ENCODE data around the gene C11orf68. TPM values are rescaled to one million over a fixed set of nuclear protein-coding genes. Genes with fewer than 3 reads are reported as not detected.

C11orf68 gene
- total RNA-seq, 2 donors from 2014 or later: 26.6 to 29.0 TPM

GRCh38 chr11:65880027-65880426 lies 38.8 kb downstream of the C11orf68 start:
- H3K27me3 ChIP-seq: no peaks in the 10 kb centered on the region
- H3K9ac ChIP-seq (ENCODE audit: low read depth in 2 of 2, low read length in 2 of 2): no peak overlapping the region
- no peaks in the 10 kb centered on the region for H3K4me1 ChIP-seq
- intact Hi-C loops (cut with DNase I): no loop called here
- H3K9me3 ChIP-seq: no peaks in the 10 kb centered on the region
- no peak overlapping the region for H3K4me3 ChIP-seq
- no peak for DNase-seq
- no peak overlapping the region for H3K27ac ChIP-seq
- TF ChIP-seq CTCF (IDR thresholded peaks at IDR 0.05): no peak
- peaks cover 7% of the 10 kb centered on the region for H3K36me3 ChIP-seq

GRCh38 chr11:65879617-65880016 lies 39.2 kb downstream of the C11orf68 start, which contains the start of gene CTSW:
Gene CTSW (plus strand): TSS chr11:65879837. CDS start chr11:65879855, 18 bp downstream.
- Histone ChIP-seq H3K9ac (ENCODE audit: low read depth in 2 of 2, low read length in 2 of 2) (no peak within 1 kb of the TSS), H3K9me3 (no peaks in the 10 kb centered on the region), H3K4me3 (no peak within 1 kb of the TSS), H3K4me1 (no peaks in the 10 kb centered on the region), H3K27me3 (no peaks in the 10 kb centered on the region), H3K36me3 (peaks cover 7% of the 10 kb centered on the region), H3K27ac (no peak within 1 kb of the TSS)
- no peak for TF ChIP-seq CTCF (IDR thresholded peaks at IDR 0.05)
- intact Hi-C loops (cut with DNase I): no loop called here
- no peak for DNase-seq

- Histone ChIP-seq H3K9ac (ENCODE audit: low read depth in 2 of 2, low read length in 2 of 2) (peak overlapping the region; percentile 75 to 88), H3K4me1 (no peaks in the 10 kb centered on the region), H3K9me3 (no peaks in the 10 kb centered on the region), H3K27me3 (no peaks in the 10 kb centered on the region), H3K36me3 (no peaks in the 10 kb centered on the region), H3K4me3 (peak overlapping the region; percentile 33), H3K27ac (peak overlapping the region; percentile 63)
- peak; percentile 97 for DNase-seq
- no peak for TF ChIP-seq CTCF (IDR thresholded peaks at IDR 0.05)
- intact Hi-C loops (cut with DNase I): no loop called here
These were observed 45.3 kb downstream of the C11orf68 start for GRCh38 chr11:65873318-65874156.

GRCh38 chr11:65872586-65873317 lies 46.1 kb downstream of the C11orf68 start, which contains the start of gene EFEMP2:
Gene EFEMP2 (minus strand): TSS chr11:65872800. CDS start chr11:65872354, 446 bp downstream.
- Histone ChIP-seq H3K4me3 (peak within 1 kb of the TSS; percentile 33), H3K9ac (ENCODE audit: low read depth in 2 of 2, low read length in 2 of 2) (peak within 1 kb of the TSS; percentile 75 to 88), H3K36me3 (no peaks in the 10 kb centered on the region), H3K9me3 (no peaks in the 10 kb centered on the region), H3K27me3 (no peaks in the 10 kb centered on the region), H3K4me1 (no peaks in the 10 kb centered on the region), H3K27ac (peak within 1 kb of the TSS; percentile 67)
- no peak for TF ChIP-seq CTCF (IDR thresholded peaks at IDR 0.05)
- DNase-seq: no peak
- intact Hi-C loops (cut with DNase I): no loop called here

GRCh38 chr11:65871811-65872548 lies 46.9 kb downstream of the C11orf68 start:
- H3K27ac ChIP-seq: peak overlapping the region; percentile 67
- intact Hi-C loops (cut with DNase I): no loop called here
- peak overlapping the region; percentile 65 to 75 for H3K9ac ChIP-seq (ENCODE audit: low read depth in 2 of 2, low read length in 2 of 2)
- no peaks in the 10 kb centered on the region for H3K9me3 ChIP-seq
- no peaks in the 10 kb centered on the region for H3K4me1 ChIP-seq
- H3K36me3 ChIP-seq: no peaks in the 10 kb centered on the region
- peak overlapping the region; percentile 33 for H3K4me3 ChIP-seq
- TF ChIP-seq CTCF (IDR thresholded peaks at IDR 0.05): no peak
- no peak for DNase-seq
- H3K27me3 ChIP-seq: no peaks in the 10 kb centered on the region
